AG09319 (cell line): ENCODE measurements around the gene DIP2A.
"Not testable (repeated sequence)": the region's sequence is repeated elsewhere in the genome, so short reads cannot be mapped to it uniquely, and the experiment has no call there.

Experiments
- DNase-seq: peaks from one replicate; pipeline ENCODE4 v3.0.0-alpha.2; 2010; ENCODE audit warnings: low read depth; ENCODE audit errors: extremely low read depth
- TF ChIP-seq, protein P1 (sequence below): IDR thresholded peaks from 2 replicates; pipeline ENCODE4 v1.5.1; 2011; ENCODE audit warnings: low read depth, mild to moderate bottlenecking, inconsistent platforms, low read length, moderate library complexity

Gene DIP2A

DNA sequence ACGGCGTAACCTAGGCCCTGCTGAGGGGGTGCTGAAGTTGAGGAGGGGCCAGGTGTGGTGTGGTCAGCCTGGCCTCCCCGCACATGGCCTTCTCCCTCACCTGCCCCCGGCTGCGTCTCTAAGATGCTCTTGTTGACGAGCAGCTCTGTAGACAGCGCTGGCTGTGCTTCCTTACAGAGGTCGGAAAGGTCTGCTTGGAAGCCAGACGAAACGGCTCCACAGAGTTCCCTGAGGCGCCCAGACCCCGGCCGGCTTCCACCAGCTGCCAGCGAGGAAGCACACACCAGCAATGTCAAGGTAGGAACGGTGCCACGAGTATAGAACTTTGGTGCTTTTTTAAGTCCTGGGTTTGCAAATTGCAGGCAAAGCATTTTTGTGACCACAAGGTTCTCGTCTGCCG lies 18.8 kb upstream of the DIP2A start:
- TF ChIP-seq, protein P1, sequence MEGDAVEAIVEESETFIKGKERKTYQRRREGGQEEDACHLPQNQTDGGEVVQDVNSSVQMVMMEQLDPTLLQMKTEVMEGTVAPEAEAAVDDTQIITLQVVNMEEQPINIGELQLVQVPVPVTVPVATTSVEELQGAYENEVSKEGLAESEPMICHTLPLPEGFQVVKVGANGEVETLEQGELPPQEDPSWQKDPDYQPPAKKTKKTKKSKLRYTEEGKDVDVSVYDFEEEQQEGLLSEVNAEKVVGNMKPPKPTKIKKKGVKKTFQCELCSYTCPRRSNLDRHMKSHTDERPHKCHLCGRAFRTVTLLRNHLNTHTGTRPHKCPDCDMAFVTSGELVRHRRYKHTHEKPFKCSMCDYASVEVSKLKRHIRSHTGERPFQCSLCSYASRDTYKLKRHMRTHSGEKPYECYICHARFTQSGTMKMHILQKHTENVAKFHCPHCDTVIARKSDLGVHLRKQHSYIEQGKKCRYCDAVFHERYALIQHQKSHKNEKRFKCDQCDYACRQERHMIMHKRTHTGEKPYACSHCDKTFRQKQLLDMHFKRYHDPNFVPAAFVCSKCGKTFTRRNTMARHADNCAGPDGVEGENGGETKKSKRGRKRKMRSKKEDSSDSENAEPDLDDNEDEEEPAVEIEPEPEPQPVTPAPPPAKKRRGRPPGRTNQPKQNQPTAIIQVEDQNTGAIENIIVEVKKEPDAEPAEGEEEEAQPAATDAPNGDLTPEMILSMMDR, result no peak
- DNase-seq, result no peak

DNA sequence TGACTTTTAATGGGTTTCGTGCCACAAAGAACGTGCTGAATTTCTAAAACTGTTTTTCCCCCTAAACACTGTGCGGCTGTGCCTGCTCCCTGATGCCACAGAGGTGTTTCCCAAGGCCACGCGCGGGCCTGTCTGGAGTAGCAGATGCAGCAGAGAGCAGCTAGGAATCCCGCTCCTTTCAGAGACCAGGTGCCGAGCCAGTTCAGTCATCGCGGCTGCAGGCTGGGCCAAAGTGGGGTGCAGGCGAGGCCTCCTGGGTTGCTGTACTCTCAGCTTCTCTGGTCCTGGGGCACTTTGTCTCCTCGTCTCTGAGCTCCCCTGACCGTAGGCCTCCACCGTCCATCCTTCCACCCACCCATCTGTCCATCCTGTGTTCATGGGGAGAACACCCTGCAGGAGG lies 17.4 kb upstream of the DIP2A start:
- TF ChIP-seq, protein P1, result no peak
- no peak for DNase-seq

DNA sequence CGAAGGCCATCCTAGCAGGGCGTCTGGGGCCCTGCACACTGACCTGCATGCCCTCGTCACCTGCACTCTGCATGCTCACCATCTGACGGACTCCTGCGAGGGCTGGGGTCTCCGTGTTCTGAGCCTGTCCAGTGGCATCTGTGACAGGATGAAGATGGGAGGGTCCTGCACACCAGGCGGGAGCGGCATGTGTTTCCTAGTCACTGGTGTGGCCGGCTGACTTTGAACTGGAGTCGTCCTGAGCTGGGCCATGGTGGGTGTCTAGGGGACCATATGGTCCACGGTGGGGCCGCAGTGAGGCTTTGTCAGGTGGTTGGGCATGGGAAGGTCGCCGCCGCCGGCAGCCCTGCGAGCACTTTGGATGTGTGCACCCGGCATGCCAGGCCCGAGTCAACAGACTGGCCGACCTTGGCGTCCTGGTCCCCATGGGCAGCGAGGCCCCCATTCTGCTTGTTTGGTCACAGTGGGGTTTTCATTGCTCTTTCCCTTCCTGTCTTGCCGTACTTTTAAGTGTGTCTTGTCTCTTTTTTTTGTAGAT lies 16.7 kb upstream of the DIP2A start:
- TF ChIP-seq, protein P1, result no peak
- no peak for DNase-seq

DNA sequence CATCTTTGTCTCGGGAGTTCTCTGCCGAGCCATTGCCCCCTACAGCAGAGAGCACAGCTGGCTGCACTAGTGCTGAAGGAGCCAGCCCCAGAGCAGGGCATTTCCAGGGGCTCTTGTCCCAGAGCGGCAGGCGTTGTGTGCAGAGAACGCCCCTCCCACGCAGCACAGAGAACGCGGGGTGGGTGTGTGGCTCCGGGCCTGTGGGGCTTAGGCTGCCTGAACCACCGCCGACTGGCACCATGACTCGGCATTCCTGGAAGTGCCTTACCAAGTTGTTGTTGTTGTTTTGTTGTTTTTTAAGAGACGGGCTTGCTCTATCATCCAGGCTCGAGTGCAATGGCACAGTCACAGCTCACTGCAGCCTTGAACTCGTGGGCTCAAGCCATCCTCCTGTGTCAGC lies 15.8 kb upstream of the DIP2A start:
- TF ChIP-seq, protein P1, result no peak
- no peak for DNase-seq

DNA sequence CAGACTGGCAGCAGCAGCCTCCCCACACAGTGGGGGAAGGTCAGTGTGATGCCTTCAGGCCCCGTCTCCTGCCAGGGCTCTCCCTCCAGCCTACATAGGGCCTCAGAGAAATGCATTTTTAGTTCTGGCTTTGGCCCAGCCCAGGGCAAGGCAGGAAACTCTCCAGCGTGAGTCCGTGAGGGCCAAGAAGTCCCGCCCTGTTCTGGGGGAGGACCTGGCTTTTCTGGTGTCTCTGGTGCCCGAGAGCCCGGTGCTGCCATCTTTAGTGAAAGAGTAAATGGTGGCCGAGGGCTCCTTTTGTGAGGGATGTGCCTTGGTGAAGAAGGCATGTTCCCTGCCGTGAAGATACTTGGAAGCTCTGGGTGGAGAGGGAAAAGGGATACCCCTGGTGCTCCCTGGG lies 14.8 kb upstream of the DIP2A start:
- TF ChIP-seq, protein P1, result no peak
- DNase-seq, result no peak

DNA sequence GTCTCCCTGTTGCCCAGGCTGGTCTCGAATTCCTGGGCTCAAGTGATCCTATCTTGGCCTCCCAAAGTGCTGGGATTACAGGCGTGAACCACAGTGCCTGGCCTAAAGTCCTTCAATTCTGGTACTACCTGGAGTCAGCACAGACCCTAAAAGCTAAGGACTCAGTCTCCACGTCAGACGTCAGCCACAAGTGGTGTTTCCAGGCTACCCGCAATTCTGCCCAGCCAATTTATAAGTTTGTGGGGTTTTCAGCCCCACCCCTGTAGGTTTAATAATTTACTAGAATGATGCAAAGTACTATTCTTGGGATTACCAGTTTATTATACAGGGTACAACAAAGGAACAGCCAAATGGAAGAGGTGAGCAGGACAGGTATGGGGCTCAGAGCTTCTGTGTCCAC lies 10.6 kb upstream of the DIP2A start:
- TF ChIP-seq, protein P1, result no peak
- DNase-seq, result no peak

DNA sequence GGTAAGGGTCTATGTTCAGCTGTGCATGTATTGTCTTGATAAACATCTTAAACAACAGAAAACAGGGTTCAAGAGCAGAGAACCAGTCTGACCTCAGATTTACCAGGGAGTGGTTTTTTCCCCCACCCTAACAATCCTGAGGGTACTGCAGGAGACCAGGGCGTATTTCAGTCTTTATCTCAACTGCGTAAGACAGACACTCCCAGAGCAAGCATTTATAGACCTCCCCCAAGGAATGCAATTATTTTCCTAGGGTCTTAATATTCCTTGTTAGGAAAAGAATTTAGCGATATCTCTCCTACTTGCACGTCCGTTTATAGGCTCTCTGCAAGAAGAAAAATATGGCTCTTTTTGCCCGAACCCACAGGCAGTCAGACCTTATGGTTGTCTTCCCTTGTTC lies 9.8 kb upstream of the DIP2A start:
- not testable (repeated sequence) for DNase-seq

DNA sequence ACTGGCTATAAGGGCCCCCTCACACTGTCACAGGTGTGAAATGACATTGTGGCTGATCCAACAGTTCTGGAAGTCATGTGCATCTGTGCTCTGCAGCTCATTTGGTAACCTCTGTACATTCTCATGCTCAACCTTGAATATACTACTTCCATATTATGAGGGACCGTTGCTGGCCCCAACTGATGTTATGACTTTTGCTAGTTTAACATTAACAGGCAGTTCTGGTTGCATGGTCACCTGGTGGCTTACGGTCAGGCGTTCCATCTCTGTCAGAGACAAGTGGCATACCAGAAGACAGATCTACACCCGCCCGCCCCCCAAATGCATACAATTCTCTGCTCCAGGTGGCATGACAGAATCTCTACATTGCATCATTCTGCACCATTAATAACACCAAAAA lies 6.0 kb upstream of the DIP2A start:
- TF ChIP-seq, protein P1, result no peak
- no peak for DNase-seq
